ENCODE data around the gene TSGA10IP.

GRCh38 chr11:65976216-65977176, 31.2 kb downstream of the TSGA10IP start:
- no peak for TF ChIP-seq CTCF (IDR thresholded peaks at IDR 0.05)
- TF ChIP-seq POLR2AphosphoS5 (IDR thresholded peaks at IDR 0.05): no peak
- no peak for TF ChIP-seq EP300 (IDR thresholded peaks at IDR 0.05)

Measured in esophagus muscularis mucosa (tissue), 4 donors.